ENCODE data around the gene CARD6.
"Not testable (repeated sequence)": the region's sequence is repeated elsewhere in the genome, so short reads cannot be mapped to it uniquely, and the experiment has no call there.

CARD6 gene, protein sequence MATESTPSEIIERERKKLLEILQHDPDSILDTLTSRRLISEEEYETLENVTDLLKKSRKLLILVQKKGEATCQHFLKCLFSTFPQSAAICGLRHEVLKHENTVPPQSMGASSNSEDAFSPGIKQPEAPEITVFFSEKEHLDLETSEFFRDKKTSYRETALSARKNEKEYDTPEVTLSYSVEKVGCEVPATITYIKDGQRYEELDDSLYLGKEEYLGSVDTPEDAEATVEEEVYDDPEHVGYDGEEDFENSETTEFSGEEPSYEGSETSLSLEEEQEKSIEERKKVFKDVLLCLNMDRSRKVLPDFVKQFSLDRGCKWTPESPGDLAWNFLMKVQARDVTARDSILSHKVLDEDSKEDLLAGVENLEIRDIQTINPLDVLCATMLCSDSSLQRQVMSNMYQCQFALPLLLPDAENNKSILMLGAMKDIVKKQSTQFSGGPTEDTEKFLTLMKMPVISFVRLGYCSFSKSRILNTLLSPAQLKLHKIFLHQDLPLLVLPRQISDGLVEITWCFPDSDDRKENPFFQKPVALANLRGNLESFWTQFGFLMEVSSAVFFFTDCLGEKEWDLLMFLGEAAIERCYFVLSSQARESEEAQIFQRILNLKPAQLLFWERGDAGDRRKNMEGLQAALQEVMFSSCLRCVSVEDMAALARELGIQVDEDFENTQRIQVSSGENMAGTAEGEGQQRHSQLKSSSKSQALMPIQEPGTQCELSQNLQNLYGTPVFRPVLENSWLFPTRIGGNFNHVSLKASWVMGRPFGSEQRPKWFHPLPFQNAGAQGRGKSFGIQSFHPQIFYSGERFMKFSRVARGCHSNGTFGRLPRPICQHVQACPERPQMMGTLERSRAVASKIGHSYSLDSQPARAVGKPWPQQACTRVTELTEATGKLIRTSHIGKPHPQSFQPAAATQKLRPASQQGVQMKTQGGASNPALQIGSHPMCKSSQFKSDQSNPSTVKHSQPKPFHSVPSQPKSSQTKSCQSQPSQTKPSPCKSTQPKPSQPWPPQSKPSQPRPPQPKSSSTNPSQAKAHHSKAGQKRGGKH

DNA sequence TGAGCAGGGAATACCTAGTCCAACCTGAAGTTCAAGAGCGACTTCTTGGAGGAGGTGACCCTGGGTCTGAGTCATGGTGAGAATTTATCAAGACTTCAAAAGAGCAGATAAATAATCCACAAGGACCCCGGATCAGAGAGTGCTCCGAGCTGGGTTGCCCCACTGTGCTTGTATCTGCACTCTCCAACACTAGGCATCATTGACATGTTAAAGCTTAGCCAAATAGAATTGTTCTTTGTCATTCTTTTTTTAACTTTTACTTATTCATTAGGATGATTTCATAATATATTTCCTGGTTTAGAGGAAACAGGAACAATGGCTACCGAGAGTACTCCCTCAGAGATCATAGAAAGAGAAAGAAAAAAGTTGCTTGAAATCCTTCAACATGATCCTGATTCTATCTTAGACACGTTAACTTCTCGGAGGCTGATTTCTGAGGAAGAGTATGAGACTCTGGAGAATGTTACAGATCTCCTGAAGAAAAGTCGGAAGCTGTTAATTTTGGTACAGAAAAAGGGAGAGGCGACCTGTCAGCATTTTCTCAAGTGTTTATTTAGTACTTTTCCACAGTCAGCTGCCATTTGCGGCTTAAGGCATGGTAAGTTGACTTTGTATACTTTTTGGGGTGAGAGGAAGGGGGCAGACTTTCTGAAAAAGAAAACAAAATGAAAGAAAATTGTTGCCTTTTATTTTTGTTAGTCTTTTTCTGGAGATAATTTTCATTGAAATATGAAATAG is at the start of gene CARD6:
Gene CARD6, plus strand, starts transcription at position 300 of the 738 bp plus-strand sequence. Its CDS starts 16 bp downstream, at position 316.
- no peak for DNase-seq (ENCODE audit: low spot score)

DNA sequence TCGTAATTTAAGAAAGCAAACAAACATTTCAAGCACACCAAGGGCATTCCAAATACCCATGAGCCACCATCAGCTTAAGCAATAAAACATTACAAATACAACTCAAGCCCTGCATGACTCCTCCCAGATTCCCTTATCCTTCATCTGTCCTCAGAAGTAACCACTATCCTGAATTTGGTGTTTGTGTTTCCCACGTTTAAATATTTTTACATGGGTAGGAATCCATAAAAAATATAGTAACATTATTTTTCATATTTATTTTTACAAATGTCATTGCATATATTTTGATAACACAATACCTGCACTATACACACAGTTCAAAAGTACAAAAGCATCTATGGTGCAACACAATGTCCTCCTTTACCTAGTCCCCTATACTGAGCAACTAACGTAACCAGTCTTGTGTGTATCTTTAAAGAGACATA is 49.4 kb upstream of the CARD6 start:
- no peak for DNase-seq (ENCODE audit: low spot score)

DNA sequence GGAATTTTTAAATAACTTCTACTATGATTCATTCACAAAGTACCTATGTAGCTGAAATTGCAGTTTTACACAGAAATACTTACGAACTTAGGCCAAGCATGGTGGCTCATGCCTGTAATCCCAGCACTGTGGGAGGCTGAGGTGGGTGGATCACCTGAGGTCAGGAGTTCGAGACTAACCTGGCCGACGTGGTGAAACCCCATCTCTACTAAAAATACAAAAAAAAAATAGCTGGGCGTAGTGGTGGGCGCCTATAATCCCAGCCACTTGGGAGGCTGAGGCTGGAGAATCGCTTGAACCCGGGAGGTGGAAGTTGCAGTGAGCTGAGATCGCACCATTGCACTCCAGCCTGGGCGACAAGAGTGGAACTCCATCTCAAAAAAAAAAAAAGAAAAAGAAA is 48.5 kb upstream of the CARD6 start:
- DNase-seq (ENCODE audit: low spot score) = not testable (repeated sequence)

DNA sequence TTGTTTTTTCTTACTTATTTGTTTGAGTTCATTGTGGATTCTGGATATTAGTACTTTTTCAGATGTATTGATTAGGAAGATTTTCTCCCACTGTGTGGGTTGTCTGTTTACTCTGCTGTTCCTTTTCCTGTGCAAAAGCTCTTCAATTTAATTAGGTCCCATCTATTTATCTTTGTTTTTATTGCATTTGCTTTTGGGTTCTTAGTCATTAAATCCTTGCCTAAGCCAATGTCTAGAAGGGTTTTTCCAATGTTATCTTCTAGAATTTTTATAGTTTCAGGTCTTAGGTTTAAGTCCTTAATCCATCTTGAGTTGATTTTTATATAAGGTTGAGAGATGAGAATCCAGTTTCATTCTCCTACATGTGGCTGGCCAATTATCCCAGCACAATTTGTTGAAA is 46.8 kb upstream of the CARD6 start:
- DNase-seq (ENCODE audit: low spot score) = not testable (repeated sequence)

DNA sequence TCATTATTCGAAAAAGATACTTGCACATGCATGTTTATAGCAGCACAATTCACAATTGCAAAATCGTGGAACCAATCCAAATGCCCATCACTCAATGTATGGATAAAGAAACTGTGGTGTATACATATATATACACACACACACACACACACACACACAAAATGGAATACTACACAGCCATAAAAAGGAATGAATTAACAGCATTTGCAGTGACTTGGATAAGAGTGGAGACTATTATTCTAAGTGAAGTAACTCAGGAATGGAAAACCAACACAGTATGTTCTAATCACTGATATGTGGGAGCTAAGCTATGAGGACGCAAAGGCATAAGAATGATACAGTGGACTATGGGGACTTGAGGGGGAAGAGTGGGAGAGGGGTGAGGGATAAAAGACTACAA is 46.3 kb upstream of the CARD6 start:
- not testable (repeated sequence) for DNase-seq (ENCODE audit: low spot score)

DNA sequence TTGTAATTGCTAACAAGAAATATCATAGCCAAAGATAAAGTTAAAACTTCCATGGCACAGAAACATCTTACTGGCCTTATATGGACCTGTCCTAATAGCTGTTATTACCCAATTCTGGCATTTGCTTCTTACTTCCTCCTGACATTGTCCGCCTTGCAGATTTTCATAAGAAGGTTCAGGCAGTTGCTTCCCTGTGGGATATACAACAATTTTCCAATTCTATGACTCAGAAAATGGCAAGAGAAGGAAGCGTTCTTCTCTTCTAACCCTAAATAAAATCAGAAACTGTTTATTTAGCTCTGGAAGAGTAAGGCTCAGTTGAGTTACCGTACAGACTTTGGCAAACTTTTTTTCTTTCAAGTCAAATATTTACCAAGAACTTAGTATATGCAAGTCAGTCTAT is 44.7 kb upstream of the CARD6 start:
- no peak for DNase-seq (ENCODE audit: low spot score)

DNA sequence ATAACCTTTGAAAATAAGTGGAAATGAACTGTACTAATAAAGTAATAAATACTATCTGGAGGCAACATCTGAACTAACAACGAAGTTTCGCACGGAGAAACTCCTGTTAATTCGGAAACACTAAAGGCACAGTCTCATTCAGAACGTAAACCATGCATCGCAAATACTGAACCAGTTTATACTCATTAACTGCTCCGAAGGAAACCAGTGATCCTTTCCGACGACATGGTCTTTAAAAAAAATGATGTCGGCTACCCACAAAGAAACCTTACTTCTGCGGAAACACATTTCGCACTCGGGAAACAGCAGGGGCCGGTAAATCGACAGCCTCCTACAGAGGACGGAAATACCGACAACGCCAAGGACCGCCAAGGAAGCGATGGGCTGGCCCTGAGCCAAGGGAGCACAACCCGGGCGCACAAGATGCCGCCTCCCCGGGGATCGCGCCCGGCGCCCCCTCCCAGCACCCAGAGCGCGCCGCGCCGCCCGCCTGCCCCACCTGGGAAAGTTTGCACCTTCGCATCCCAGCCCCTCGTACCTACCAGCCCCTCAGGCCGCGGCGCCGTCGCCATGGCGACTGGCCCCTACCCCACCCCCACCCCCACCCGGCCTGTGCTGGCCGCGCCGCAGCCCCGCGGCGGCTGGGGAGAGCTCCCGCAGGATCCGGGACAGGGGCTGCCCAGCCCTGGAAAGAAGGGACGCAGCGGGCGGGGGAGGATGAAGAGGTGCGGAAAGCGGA is 43.7 kb upstream of the CARD6 start:
- DNase-seq (ENCODE audit: low spot score) = no peak

DNA sequence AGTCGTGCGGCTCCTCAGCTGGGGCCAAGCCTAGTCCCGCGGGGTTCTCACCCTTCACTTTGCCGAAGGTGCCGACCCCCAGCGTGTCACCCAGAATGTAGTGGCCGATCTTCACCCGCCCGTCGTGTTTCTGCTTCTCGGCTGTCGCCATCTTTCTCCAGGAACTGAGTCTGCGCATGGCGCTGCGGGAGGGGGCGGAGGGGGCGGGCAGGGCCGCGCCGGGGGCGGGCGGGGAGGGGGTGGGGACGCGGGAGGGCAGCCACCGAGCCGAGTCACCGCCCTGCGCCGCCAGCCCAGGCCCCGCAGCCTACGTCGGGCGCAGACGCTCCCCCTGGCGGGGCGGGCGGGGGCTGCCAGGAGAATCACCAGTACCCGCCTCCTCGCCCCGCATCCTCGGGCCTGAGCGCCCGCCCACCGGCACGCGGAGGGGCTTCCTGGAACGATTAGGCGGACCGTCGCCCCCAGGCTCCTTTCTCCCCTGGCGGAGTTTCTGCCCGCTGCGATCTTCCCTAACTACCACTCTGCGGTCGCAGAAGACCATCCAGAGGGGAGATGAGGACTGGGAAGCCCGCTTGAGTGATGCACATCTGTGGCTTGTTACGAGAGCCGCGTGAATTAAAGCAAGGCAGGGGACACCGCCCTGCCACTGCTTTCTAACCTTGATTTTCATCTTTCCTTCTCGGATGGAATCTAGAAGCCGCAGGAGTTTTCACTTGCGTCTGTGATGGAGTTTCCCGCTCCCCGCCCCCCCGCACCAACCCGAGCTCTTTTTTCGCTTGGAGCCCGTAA is 43.0 kb upstream of the CARD6 start, which contains the start of gene PRKAA1:
Gene PRKAA1, minus strand, starts transcription at position 363 of the 789 bp plus-strand sequence. Its CDS starts 185 bp downstream, at position 178.
- peak; percentile 92 for DNase-seq (ENCODE audit: low spot score)

DNA sequence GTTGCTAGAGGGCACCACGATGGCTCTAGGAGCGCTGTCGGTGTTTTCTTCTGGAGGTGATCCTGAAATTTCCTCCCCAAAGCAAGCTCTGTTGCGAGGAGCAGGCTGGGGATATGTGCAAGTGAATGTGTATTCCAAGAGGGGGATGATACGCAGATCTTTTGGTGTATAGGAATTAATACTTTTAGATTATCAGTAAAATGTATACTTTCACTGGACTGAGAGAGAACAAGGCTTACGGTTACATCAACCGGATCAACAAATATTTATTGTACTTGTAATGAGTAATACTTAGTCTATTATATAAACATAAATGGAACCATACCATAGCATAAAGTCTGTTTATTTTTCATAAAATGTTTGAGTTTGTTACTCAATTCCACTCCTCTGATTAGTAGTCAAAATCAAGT is 42.4 kb upstream of the CARD6 start:
- no peak for DNase-seq (ENCODE audit: low spot score)

DNA sequence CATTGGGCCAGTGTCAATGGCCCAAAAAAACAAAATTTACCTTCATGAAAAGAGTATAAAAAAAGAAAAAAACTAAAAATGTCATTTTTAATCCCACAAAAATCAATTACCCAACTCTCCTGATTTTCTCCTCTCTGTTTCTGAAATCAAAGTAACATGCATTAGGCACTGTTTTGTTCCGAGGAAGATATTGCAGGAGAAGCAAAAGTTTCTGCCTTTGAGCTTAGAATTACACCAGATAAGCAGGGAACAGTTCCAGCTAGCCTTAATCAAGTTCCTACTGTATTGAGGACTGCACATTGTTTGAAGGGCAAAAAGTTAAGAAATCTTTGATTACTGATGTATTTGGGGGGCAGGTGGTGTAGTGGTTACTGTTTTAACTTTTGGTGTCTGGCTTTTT is 41.9 kb upstream of the CARD6 start:
- no peak for DNase-seq (ENCODE audit: low spot score)

DNA sequence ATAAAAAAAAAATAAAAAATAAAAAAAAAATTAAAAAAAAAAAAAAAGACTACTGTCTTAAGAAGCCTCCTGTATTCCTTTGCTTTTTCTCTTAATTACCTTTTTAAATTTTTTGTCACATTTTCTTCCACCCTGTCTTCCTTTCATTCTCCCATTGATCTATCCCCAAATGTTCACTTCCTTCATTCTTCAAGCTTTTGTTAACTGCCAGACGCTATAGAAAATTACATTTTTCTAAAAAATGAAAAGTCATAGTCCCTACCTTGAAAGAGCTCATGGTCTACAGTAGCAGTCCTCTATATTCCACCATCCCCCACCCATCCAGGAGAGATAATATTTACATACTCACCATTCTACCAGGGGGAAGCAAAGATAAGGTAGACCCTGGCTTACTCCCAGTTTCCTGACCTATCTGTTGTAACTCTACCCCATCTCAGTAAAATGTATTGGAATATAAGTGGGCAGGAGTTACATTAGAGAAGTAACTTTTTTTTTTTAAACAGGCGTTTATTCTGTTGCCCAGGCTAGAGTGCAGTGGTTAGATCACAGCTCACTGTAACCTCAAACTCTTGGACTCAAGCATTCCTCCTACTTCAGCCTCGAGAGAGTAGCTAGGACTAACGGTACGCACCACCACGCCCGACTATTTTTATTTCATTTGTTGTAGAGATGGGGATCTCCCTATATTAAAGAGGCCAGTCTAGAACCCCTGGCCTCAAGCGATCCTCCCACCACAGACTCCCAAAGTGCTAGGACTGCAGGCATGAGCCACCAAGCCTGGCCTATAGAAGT is 39.2 kb upstream of the CARD6 start:
- no peak for DNase-seq (ENCODE audit: low spot score)

DNA sequence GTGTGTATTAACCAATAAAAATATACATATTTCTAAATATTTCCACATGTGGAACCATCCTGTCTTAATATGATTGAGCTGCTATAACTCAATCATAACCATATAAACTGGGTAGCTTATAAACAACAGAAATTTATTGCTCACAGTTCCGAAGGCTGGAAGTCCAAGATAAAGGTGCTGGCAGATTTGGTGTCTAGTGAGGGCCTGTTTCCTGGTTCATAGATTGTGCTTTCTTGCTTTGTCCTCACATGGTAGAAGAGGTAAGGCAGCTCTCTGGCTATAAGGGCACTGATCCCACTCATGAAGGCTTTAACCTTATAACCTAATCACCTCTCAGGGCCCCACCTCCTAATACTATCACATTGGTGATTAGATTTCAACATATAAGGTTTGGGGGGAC is 29.0 kb upstream of the CARD6 start:
- DNase-seq (ENCODE audit: low spot score) = no peak

DNA sequence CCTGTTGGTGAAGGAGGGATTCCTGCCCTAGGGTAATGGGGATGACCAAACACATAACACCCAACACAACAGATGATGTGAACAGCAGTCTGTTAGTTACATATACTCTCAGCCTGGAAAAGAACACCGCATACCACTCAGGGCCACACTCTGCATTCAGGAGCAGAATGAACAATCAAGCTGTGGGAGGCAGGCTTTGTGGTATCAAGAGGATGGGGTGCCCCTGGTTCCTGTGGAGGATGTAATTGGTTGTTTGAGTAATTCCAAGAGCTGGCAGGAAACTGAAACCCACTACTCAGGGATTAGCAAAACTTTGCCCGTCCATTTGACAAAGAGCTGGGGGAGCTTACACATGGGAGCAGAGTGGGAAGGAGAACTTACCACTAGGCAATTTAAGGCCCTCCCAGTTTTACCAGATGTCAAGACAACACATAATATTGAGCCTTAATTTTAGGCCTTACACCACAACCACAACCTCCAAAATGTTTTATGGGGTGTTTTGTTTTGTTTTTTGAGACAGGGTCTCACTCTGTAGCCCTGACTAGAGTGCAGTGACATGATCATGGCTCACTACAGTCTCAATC is 27.4 kb upstream of the CARD6 start:
- DNase-seq (ENCODE audit: low spot score) = no peak

DNA sequence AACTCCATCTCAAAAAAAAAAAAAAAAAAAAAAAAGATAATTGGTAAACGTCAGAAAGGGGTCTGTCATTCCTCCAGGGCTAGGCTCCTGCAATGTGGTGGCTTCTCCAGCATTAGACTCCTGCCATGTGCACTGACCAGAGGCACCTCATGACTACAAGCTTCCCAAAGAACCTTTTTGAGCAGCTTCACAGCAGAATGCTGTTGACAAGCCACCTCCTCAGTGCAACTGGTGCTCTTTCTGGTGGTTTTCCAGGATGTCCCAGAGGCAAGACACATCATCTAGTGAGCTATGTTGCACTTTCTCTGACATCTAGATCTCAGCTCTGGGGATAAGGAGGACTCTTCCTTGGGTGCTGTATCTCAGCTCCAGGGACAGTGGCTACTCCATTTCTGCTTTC is 17.7 kb upstream of the CARD6 start:
- DNase-seq (ENCODE audit: low spot score) = no peak

DNA sequence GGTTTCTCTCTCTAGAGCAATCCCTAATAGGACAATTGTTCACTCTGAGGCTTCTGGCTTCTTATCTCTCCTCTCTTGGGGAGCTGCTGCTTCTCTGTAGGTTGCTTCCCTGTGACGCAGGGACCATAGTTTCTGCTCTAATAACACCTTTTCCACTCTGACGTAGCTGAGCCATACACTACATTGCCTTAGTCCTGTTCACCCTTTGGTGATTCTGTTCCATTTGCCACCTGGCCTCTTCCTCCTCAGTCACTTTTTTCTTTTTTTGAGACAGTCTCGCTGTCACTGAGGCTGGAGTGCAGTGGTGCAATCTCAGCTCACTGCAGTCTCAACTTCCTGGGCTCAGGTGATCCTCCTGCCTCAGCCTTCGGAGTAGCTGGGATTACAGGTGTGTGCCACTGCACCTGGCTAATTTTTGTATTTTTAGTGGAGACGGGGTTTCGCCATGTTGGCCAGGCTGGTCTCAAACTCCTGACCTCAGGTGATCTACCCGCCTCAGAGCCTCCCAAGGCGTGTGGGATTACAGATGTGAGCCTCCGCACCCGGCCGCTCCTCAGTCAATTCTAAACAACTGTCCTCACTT is 15.6 kb upstream of the CARD6 start:
- not testable (repeated sequence) for DNase-seq (ENCODE audit: low spot score)

DNA sequence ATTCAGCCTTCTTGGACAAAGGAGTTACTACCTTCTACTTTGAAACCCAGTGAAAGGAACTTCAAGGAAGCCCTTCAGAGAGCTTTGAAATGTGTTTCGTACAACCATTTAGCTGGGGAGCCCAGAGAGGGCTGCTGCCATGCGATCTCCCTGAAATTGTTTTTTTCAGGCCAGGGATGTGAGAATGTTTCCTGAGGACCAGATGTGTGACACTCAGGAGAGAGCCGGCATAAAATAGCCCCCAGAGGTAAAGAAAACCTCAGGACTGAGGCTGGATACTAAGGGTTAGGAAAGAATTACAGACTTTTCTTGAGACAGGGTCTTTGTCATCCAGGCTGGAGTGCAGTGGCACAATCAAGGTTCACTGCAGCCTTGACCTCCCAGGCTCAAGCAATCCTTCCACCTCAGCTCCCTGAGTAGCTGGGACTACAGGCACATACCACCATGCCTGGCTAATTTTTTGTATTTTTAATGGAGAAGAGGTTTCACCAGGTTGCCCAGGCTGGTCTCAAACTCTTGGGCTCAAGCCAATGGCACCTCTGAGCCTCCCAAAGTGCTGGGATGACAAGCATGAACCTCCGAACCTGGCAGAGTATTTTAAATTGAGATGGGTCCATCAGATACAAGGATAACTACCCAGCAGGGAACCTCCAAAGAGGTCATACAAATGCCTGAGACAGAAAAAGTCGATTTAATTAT is 14.5 kb upstream of the CARD6 start:
- no peak for DNase-seq (ENCODE audit: low spot score)

DNA sequence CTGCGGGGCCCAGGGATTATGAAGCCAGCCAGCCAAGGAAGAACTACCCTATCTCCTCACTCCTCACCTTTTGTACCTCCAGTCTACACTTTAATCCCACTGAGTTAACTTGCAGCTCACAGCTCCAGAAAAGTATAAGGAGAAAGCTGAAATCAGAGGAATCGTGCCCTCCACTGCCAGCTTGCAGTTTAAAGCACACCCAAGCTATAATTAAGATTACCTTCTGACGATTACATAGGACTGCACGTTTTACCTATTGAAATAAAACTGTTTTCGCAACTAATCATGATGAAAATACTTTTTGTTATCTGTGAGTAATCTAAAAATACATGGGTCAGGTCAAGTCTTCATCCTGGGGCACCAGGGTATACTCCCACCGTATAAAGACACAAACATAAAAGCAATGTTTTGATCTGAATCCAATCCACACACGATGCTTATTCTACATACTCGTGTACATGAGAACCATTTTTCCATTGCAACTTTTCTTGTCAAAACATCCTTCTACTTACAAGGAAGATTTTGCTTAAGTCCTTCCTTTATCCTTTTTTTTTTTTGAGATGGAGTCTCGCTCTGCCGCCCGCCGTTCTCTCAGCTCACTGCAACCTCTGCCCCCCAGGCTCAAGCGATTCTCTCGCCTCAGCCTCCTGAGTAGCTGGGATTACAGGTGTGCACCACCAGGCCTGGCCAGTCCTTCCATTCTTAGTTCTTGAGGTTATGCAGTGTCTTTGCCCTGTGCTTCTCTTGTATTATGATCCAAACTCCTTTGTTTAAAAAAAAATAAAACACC is 13.8 kb upstream of the CARD6 start:
- DNase-seq (ENCODE audit: low spot score) = no peak

Data from left forelimb (tissue), 1 donor.